IMR-90 (cell line): ENCODE results near the gene PID1. TPM values are rescaled to one million over a fixed set of nuclear protein-coding genes. Genes with fewer than 3 reads are reported as not detected.

Experiments used
- ATAC-seq: fragments of 200-7000 bp; cut with Tn5 transposase; 2 replicates; pipeline ENCODE4 v1.9.1; 2020; ENCODE audit warnings: low read depth, mild to moderate bottlenecking, moderate library complexity
- BruUV-seq: library from RNA; stranded (reverse); fragments of 400-500 nt; replicated peaks from 2 replicates; lab custom pipeline; 2021; lab: Mats Ljungman, UMichigan
- CTCF ChIA-PET: fragments of 300-600 bp; formaldehyde crosslinking; extraction: SDS; loops from one replicate; lab custom pipeline; 2021; ENCODE audit warnings: antibody characterized with exemption; lab: Yijun Ruan, JAX
- POLR2A ChIA-PET: fragments of 300-600 bp; sonication (Branson Sonifier 250); formaldehyde crosslinking; loops from one replicate; lab custom pipeline; 2022; ENCODE audit warnings: antibody characterized with exemption; ENCODE audit not compliant: unreplicated experiment; lab: Charles Lee
- DNase-seq: peaks from one replicate; pipeline ENCODE4 v3.0.0; 2013
- H2AFZ ChIP-seq: replicated peaks from 2 replicates; pipeline ENCODE3; 2013; ENCODE audit warnings: low read length, mild to moderate bottlenecking; ENCODE audit not compliant: poor library complexity
- H2AK5ac ChIP-seq: 2 replicates; pipeline ENCODE4 v1.6.1; 2013; ENCODE audit warnings: low read depth, low read length, inconsistent platforms
- H2AK9ac ChIP-seq: replicated peaks from 2 replicates; pipeline ENCODE3; 2013; ENCODE audit warnings: mild to moderate bottlenecking, low read depth, low read length, moderate library complexity; ENCODE audit not compliant: poor library complexity
- H2BK120ac ChIP-seq: 2 replicates; pipeline ENCODE4 v1.6.1; 2013; ENCODE audit warnings: low read depth, low read length, inconsistent platforms
- H2BK15ac ChIP-seq: 3 replicates; pipeline ENCODE4 v1.6.1; 2013; ENCODE audit warnings: low read depth, low read length, inconsistent platforms
- H2BK20ac ChIP-seq: 2 replicates; pipeline ENCODE4 v1.6.1; 2013; ENCODE audit warnings: low read depth, mild to moderate bottlenecking, inconsistent platforms, low read length, moderate library complexity
- H2BK5ac ChIP-seq: 2 replicates; pipeline ENCODE4 v1.6.1; 2013; ENCODE audit warnings: mild to moderate bottlenecking, low read depth, low read length, inconsistent platforms; ENCODE audit not compliant: poor library complexity, severe bottlenecking
- H3K14ac ChIP-seq: replicated peaks from 2 replicates; pipeline ENCODE4 v1.6.1; 2013; ENCODE audit warnings: low read depth, low read length, inconsistent platforms
- H3K18ac ChIP-seq: 2 replicates; pipeline ENCODE4 v1.6.1; 2013; ENCODE audit warnings: low read depth, low read length, control low read depth
- H3K23ac ChIP-seq: 2 replicates; pipeline ENCODE4 v1.6.1; 2013; ENCODE audit warnings: low read depth, low read length, inconsistent platforms
- H3K27ac ChIP-seq: 2 replicates; pipeline ENCODE4 v1.5.1; 2013; ENCODE audit warnings: mild to moderate bottlenecking, control low read depth, low read length; ENCODE audit not compliant: insufficient read depth
- H3K27me3 ChIP-seq: 2 replicates; pipeline ENCODE4 v1.6.1; 2013; ENCODE audit warnings: low read length; ENCODE audit not compliant: control insufficient read depth, insufficient read depth
- H3K36me3 ChIP-seq: 2 replicates; pipeline ENCODE4 v1.6.1; 2013; ENCODE audit warnings: low read length, mixed read lengths; ENCODE audit not compliant: control insufficient read depth, insufficient read depth
- H3K4ac ChIP-seq: 2 replicates; pipeline ENCODE4 v1.6.1; 2013; ENCODE audit warnings: low read depth, low read length, inconsistent platforms
- H3K4me1 ChIP-seq: 2 replicates; pipeline ENCODE4 v1.6.1; 2013; ENCODE audit warnings: low read length, mixed read lengths; ENCODE audit not compliant: control insufficient read depth, insufficient read depth
- H3K4me2 ChIP-seq: 2 replicates; pipeline ENCODE4 v1.6.1; 2013; ENCODE audit warnings: low read depth, mild to moderate bottlenecking, control low read depth, low read length, moderate library complexity
- H3K4me3 ChIP-seq: 2 replicates; pipeline ENCODE4 v1.5.1; 2013; ENCODE audit warnings: low read depth, mild to moderate bottlenecking, control low read depth, low read length, moderate library complexity; ENCODE audit not compliant: insufficient read depth
- H3K56ac ChIP-seq: 2 replicates; pipeline ENCODE4 v1.6.1; 2013; ENCODE audit warnings: low read length, inconsistent platforms; ENCODE audit not compliant: insufficient read depth; ENCODE audit errors: extremely low read depth
- H3K79me1 ChIP-seq, 2 experiments: 2 replicates each; pipeline ENCODE4 v1.6.1; 2013; ENCODE audit warnings: low read length in 2 of 2, inconsistent platforms in 1 of 2, low read depth in 1 of 2
- H3K9ac ChIP-seq: 2 replicates; pipeline ENCODE4 v1.6.1; 2013; ENCODE audit warnings: low read depth, low read length, control low read depth
- H3K9me1 ChIP-seq: 2 replicates; pipeline ENCODE4 v1.6.1; 2013; ENCODE audit warnings: low read length, inconsistent platforms; ENCODE audit not compliant: insufficient read depth
- H3K9me3 ChIP-seq: 2 replicates; pipeline ENCODE4 v1.6.1; 2013; ENCODE audit warnings: low read length; ENCODE audit not compliant: control insufficient read depth, insufficient read depth
- H4K20me1 ChIP-seq: 2 replicates; pipeline ENCODE4 v1.6.1; 2013; ENCODE audit warnings: low read length, inconsistent platforms; ENCODE audit not compliant: insufficient read depth
- H4K5ac ChIP-seq: 2 replicates; pipeline ENCODE4 v1.6.1; 2013; ENCODE audit warnings: mild to moderate bottlenecking, low read depth, low read length, control low read depth
- H4K8ac ChIP-seq, 2 experiments: 2 replicates each; pipeline ENCODE4 v1.6.1; 2013; ENCODE audit warnings: low read depth in 2 of 2, low read length in 2 of 2, control low read depth in 1 of 2, inconsistent platforms in 1 of 2
- H4K91ac ChIP-seq: 2 replicates; pipeline ENCODE4 v1.6.1; 2013; ENCODE audit warnings: low read depth, low read length, inconsistent platforms; ENCODE audit not compliant: insufficient read depth
- BHLHE40 ChIP-seq: fragments of 150-350 bp; IDR thresholded peaks from 2 replicates; pipeline ENCODE4 v1.6.1; 2016; ENCODE audit warnings: mild to moderate bottlenecking, low read depth, low read length
- CEBPB ChIP-seq: IDR thresholded peaks from 2 replicates; pipeline ENCODE4 v1.6.1; 2012; ENCODE audit warnings: low read depth, low read length, improper control_type of control experiment
- CHD1 ChIP-seq: IDR thresholded peaks from 2 replicates; pipeline ENCODE4 v1.6.1; 2012; ENCODE audit warnings: low read depth, low read length, improper control_type of control experiment
- FOS ChIP-seq: fragments of 150-350 bp; IDR thresholded peaks from 2 replicates; pipeline ENCODE4 v1.6.1; 2016; ENCODE audit warnings: low read depth, low read length
- MAFK ChIP-seq: IDR thresholded peaks from 2 replicates; pipeline ENCODE4 v1.6.1; 2012; ENCODE audit warnings: low read depth, low read length, improper control_type of control experiment
- MAZ ChIP-seq: IDR thresholded peaks from 2 replicates; pipeline ENCODE4 v1.6.1; 2012; ENCODE audit warnings: low read depth, mild to moderate bottlenecking, low read length, improper control_type of control experiment, moderate library complexity, borderline replicate concordance
- MXI1 ChIP-seq: IDR thresholded peaks from 2 replicates; pipeline ENCODE4 v1.6.1; 2012; ENCODE audit warnings: low read depth, mild to moderate bottlenecking, low read length, moderate library complexity, borderline replicate concordance
- NFE2L2 ChIP-seq: fragments of 150-350 bp; IDR thresholded peaks from 2 replicates; pipeline ENCODE4 v1.6.1; 2016; ENCODE audit warnings: low read depth, mild to moderate bottlenecking, low read length
- POLR2A ChIP-seq: IDR thresholded peaks from 2 replicates; pipeline ENCODE4 v1.6.1; 2012; ENCODE audit warnings: mild to moderate bottlenecking, low read depth, low read length
- RAD21 ChIP-seq: IDR thresholded peaks from 2 replicates; pipeline ENCODE4 v1.6.1; 2012; ENCODE audit warnings: low read length, improper control_type of control experiment
- RCOR1 ChIP-seq: IDR thresholded peaks from 2 replicates; pipeline ENCODE4 v1.6.1; 2012; ENCODE audit warnings: mild to moderate bottlenecking, low read length, improper control_type of control experiment; ENCODE audit not compliant: insufficient replicate concordance
- RFX5 ChIP-seq: IDR thresholded peaks from 2 replicates; pipeline ENCODE4 v1.8.0; 2012; ENCODE audit warnings: low read depth, mild to moderate bottlenecking, low read length, moderate library complexity
- SMC3 ChIP-seq: fragments of 150-350 bp; IDR thresholded peaks from 2 replicates; pipeline ENCODE4 v1.6.1; 2016; ENCODE audit warnings: low read depth, mild to moderate bottlenecking, antibody characterized with exemption, low read length, moderate library complexity
- USF2 ChIP-seq: fragments of 150-350 bp; IDR thresholded peaks from 2 replicates; pipeline ENCODE4 v1.6.1; 2017; ENCODE audit warnings: mild to moderate bottlenecking, antibody characterized with exemption, low read length, low read depth
- WGBS, 2 experiments: methylation state at CpG; one replicate each; pipeline versions ENCODE4 v1.1.5 to v1.1.7; 2013; ENCODE audit warnings: missing lambda C conversion rate in 2 of 2; ENCODE audit not compliant: insufficient read length in 1 of 2; ENCODE audit errors: extremely low coverage in 2 of 2; 5-methylcytosine and 5-hydroxymethylcytosine counted together
- dilution Hi-C: fragments of 300-500 bp; cut with HindIII; formaldehyde crosslinking; loops from one replicate; pipeline ENCODE4 v1.14.3; 2018; ENCODE audit warnings: low sequenced_read_pairs; ENCODE audit not compliant: unreplicated experiment
- in situ Hi-C: fragments of 300-500 bp; cut with MboI; formaldehyde crosslinking; loops from 3 replicates; pipeline ENCODE4 v1.14.3; 2019; ENCODE audit warnings: low sequenced_read_pairs, inconsistent platforms, mixed read lengths
- intact Hi-C: fragments of 100-400 bp; cut with micrococcal nuclease; formaldehyde crosslinking; loops from 2 replicates; pipeline ENCODE4 v1.10.0; 2022
- polyA plus RNA-seq, 3 experiments: library from polyadenylated mRNA; depleted of rRNA; stranded (reverse); fragments of >200 nt; gene quantifications; 2 replicates each; pipeline ENCODE4 v1.2.3, GENCODE V29; 2012; ENCODE audit warnings: low replicate concordance in 1 of 3
- total RNA-seq: library from RNA; depleted of rRNA; stranded (reverse); fragments of >200 nt; gene quantifications from 2 replicates; pipeline ENCODE4 v1.2.3, GENCODE V29; 2012
- TF ChIP-seq, protein P1 (sequence below): fragments of 150-350 bp; IDR thresholded peaks from 2 replicates; pipeline ENCODE4 v1.6.1; 2016; ENCODE audit warnings: low read depth, mild to moderate bottlenecking, low read length, moderate library complexity, borderline replicate concordance
- TF ChIP-seq, protein P2 (sequence below): conservative IDR thresholded peaks from 2 replicates; pipeline ENCODE4 v1.5.1; 2012; ENCODE audit warnings: mild to moderate bottlenecking, low read depth, low read length, improper control_type of control experiment

PID1 gene
- total and polyA plus RNA-seq, 2 of the 4 experiments (the other 2 are of a cell fraction): 0.90 to 1.9 TPM

DNA sequence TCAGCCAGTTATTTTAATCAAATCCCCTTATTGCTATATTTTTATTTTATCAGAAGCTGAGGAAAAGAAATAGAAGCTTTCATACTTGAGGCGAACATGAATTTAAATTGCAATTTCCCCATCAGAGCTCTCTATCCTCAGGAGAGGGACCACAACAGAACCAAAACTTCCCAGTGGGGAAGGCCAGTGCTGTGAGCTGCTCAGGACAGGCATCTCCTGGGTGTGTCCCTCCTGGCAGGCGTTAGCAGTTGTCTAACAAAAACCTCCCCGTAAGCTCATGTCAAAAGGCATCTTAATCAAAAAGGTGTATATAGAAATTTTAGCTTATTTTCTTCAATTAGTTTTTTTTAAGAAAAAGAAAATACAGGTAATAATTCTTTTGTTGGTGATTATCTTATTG is 93.0 kb downstream of the PID1 start:
- Histone ChIP-seq H2BK120ac (no peak overlapping the region), H3K4me2 (no peak overlapping the region), H3K27me3 (no peaks in the 10 kb centered on the region), H3K4me1 (no peaks in the 10 kb centered on the region), H3K4me3 (no peak overlapping the region), H4K8ac (no peak overlapping the region), H3K14ac (no peak overlapping the region), H2AFZ (no peak overlapping the region), H4K5ac (no peak overlapping the region), H2AK9ac (no peak overlapping the region), H3K9me3 (peaks cover 12% of the 10 kb centered on the region), H2BK20ac (no peak overlapping the region), H3K18ac (no peak overlapping the region), H3K56ac (no peak overlapping the region), H3K23ac (no peak overlapping the region), H2AK5ac (no peak overlapping the region), H4K91ac (no peak overlapping the region), H4K20me1 (no peaks in the 10 kb centered on the region), H3K9ac (no peak overlapping the region), H3K79me1 (no peaks in the 10 kb centered on the region), H3K9me1 (no peaks in the 10 kb centered on the region), H3K27ac (no peak overlapping the region), H2BK15ac (no peak overlapping the region), H3K36me3 (no peaks in the 10 kb centered on the region), H2BK5ac (no peak overlapping the region), H3K4ac (no peak overlapping the region)
- in situ Hi-C loops: no loop called here
- POLR2A ChIA-PET: no interaction called here
- CTCF ChIA-PET: no interaction called here
- no TSS peak for BruUV-seq
- dilution Hi-C loops: no loop called here
- ATAC-seq (no peak), DNase-seq (no peak)
- intact Hi-C loops: no loop called here
- TF ChIP-seq, protein P1, sequence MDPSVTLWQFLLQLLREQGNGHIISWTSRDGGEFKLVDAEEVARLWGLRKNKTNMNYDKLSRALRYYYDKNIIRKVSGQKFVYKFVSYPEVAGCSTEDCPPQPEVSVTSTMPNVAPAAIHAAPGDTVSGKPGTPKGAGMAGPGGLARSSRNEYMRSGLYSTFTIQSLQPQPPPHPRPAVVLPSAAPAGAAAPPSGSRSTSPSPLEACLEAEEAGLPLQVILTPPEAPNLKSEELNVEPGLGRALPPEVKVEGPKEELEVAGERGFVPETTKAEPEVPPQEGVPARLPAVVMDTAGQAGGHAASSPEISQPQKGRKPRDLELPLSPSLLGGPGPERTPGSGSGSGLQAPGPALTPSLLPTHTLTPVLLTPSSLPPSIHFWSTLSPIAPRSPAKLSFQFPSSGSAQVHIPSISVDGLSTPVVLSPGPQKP: no peak
- TF ChIP-seq SMC3 (no peak), MAZ (no peak), RFX5 (no peak), MXI1 (no peak), NFE2L2 (no peak), RCOR1 (no peak), MAFK (no peak), BHLHE40 (no peak), FOS (no peak), RAD21 (no peak), POLR2A (no peak), CHD1 (no peak), CEBPB (no peak), USF2 (no peak)
- TF ChIP-seq, protein P2, sequence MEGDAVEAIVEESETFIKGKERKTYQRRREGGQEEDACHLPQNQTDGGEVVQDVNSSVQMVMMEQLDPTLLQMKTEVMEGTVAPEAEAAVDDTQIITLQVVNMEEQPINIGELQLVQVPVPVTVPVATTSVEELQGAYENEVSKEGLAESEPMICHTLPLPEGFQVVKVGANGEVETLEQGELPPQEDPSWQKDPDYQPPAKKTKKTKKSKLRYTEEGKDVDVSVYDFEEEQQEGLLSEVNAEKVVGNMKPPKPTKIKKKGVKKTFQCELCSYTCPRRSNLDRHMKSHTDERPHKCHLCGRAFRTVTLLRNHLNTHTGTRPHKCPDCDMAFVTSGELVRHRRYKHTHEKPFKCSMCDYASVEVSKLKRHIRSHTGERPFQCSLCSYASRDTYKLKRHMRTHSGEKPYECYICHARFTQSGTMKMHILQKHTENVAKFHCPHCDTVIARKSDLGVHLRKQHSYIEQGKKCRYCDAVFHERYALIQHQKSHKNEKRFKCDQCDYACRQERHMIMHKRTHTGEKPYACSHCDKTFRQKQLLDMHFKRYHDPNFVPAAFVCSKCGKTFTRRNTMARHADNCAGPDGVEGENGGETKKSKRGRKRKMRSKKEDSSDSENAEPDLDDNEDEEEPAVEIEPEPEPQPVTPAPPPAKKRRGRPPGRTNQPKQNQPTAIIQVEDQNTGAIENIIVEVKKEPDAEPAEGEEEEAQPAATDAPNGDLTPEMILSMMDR: no peak
- no CpG with 5 or more reads among the region's 3 CpGs for WGBS, 2 experiments
